NCI-H187 treated with DMSO at 0.1 percent for 48 hours (cell line): ENCODE data around the gene PCNA.

ENCODE experiments used
- DNase-seq: peaks from one replicate; lab custom pipeline; 2025; lab: John Stamatoyannopoulos, UW

Gene PCNA

DNA sequence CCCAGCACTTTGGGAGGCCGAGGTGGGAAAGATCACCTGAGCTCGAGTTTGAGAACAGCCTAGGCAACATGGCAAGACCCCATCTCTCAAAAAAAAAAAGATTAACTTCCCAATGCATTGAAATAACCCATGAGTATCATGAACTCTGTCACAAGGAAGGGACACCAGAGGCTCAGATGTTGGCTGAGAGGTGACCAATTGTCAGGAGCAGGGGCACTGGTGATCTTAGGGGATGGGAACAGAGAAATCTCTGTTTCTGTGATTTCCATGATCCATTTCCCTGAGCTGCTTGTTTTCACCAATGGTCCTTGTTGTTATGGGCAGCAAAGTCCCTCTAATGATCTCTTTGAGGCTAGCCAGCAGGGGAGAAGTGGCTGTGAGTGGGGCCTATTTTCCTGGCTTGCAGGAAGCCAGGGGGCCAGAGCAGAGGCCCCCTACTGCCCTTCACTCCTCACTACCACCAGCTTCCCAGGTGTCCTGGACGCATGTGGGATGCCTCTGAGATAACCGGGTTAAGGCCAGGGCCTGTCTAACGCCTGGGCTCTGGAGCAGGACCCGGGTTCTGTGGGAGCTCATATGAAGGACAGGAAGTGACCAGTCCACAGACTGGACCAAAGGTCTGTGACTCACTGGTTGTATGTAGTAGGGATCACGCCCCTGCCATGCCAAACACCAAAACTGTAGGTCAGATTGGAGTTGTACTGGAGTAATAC, 54.4 kb downstream of the PCNA start:
- no peak for DNase-seq
